ENCODE measurements around the gene RASL12.
A peak's percentile ranks its signal among the peaks of the same experiment; 100 is the strongest.
"Not testable (repeated sequence)": the region's sequence is repeated elsewhere in the genome, so short reads cannot be mapped to it uniquely, and the experiment has no call there.

The RASL12 gene

GRCh38 chr15:65091946-65092770, 24.4 kb upstream of the RASL12 start:
- no peak for DNase-seq

- no peak for DNase-seq
These were observed 21.5 kb upstream of the RASL12 start for GRCh38 chr15:65089206-65089824.

GRCh38 chr15:65088643-65089021, 20.8 kb upstream of the RASL12 start:
- no peak for DNase-seq

GRCh38 chr15:65087873-65088642, 20.3 kb upstream of the RASL12 start:
- DNase-seq = no peak

- DNase-seq = no peak
These were observed 19.6 kb upstream of the RASL12 start for GRCh38 chr15:65087411-65087810.

GRCh38 chr15:65086680-65087111, 18.9 kb upstream of the RASL12 start:
- DNase-seq = no peak

GRCh38 chr15:65085990-65086679, 18.3 kb upstream of the RASL12 start:
- DNase-seq = no peak

GRCh38 chr15:65085207-65085753, 17.5 kb upstream of the RASL12 start:
- no peak for DNase-seq

GRCh38 chr15:65084500-65085206, 16.9 kb upstream of the RASL12 start:
- DNase-seq = no peak

GRCh38 chr15:65083262-65083701, 15.5 kb upstream of the RASL12 start:
- DNase-seq = no peak

- no peak for DNase-seq
These were observed 14.6 kb upstream of the RASL12 start for GRCh38 chr15:65082303-65082953.

GRCh38 chr15:65081758-65082157, 14.0 kb upstream of the RASL12 start:
- peak; percentile 32 for DNase-seq

GRCh38 chr15:65081270-65081669, 13.5 kb upstream of the RASL12 start:
- no peak for DNase-seq

GRCh38 chr15:65079580-65079979, 11.8 kb upstream of the RASL12 start:
- DNase-seq = no peak

GRCh38 chr15:65077981-65078352, 10.2 kb upstream of the RASL12 start:
- DNase-seq = peak; percentile 60

- no peak for DNase-seq
These were observed 9.6 kb upstream of the RASL12 start for GRCh38 chr15:65077291-65077980.

GRCh38 chr15:65076486-65077290, 8.9 kb upstream of the RASL12 start, which contains the start of gene KBTBD13:
TSS of gene KBTBD13 (plus strand) at chr15:65076746. CDS start at chr15:65076816, 70 bp downstream.
- DNase-seq = no peak

- not testable (repeated sequence) for DNase-seq
These were observed 8.0 kb upstream of the RASL12 start for GRCh38 chr15:65075607-65076395.

GRCh38 chr15:65074946-65075345, 7.2 kb upstream of the RASL12 start:
- not testable (repeated sequence) for DNase-seq
